Measurements from ENCODE around the gene ZNF280D.

The ZNF280D gene

GRCh38 chr15:56628893-56629532 is 104.3 kb downstream of the ZNF280D start:
- no peak for DNase-seq

DNA sequence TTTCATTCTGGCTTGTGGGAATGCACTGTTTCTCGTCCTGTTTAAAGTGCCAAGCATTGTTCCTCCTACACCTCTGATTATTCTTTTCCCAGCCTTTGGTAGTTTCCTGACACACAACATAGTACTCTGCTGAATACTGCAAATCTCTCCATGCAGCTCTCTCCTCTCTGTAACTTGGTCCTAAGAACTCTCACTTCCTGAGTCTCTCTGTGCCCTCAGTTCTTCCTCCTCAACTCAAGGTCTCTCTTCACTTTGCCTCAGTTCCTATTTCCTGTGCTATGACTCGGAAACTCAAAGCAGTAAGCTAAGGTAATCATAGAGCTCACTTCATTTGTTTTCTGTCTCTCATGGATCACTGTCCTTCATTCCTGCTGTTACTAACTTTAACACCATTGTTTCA is 113.4 kb downstream of the ZNF280D start:
- DNase-seq: no peak

GRCh38 chr15:56617628-56618027 is 115.7 kb downstream of the ZNF280D start:
- no peak for DNase-seq

DNA sequence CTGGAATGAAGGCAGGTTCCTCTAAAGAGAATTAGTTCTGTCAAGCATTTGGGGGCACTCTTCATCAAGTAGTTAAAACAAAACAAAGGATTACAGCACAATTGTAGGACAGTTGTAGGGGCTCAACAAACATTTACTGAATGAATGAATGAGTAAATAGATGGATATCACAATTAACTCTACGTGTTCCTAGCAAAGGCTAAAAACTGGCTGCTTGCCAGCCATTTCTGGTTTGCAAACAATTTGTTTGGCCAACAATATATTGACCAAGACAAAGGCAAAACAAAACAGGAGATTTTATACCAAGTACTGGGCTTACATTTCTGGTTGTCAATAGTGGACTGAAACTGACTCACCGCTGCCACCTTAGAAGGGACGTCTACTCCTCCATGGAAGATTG is 116.8 kb downstream of the ZNF280D start:
- DNase-seq: no peak

GRCh38 chr15:56613811-56614210 is 119.5 kb downstream of the ZNF280D start:
- DNase-seq: no peak

- no peak for DNase-seq
Observed at GRCh38 chr15:56608993-56609392, 124.3 kb downstream of the ZNF280D start.

GRCh38 chr15:56608140-56608778 is 125.0 kb downstream of the ZNF280D start:
- no peak for DNase-seq

- no peak for DNase-seq
Observed at GRCh38 chr15:56602253-56602652, 131.1 kb downstream of the ZNF280D start.

DNA sequence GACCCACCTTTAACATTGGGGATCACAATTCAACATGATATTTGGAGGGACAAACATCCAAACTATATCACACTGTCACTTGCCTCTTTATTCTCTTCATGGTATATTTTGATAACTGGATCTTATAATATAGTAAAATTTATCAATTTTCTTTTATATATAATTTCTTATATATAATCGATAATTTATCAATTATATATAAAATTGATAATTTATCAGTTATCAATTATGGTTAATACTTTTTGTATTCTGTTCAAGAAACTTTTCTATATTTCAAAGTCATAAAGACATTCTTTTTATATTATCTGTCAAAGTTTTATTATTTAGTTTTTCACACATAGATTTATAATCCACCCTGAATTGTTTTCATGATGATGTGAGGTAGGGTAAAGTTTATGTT is 132.9 kb downstream of the ZNF280D start:
- DNase-seq: no peak

- DNase-seq: no peak
Observed at GRCh38 chr15:56598991-56599390, 134.3 kb downstream of the ZNF280D start.

GRCh38 chr15:56587686-56588085 is 145.6 kb downstream of the ZNF280D start:
- DNase-seq: no peak

DNA sequence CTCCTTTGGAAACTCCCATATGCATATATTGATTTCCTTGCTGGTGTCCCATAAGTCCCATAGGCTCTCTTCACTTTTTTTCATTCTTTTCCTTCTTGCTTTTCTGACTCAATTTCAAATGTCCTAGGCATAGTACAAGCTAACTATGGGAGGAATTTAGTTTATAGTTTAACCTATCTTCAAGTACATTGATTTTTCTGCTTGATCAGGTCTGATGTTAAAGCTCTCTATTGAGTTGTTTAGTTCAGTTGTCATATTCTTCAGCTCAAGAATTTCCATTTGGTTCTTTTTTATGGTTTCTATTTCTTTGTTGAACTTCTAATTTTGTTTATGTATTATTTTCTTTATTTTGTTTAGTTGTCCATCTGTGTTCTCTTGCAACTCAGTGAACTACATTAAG is 147.1 kb downstream of the ZNF280D start:
- DNase-seq: no peak

- DNase-seq: no peak
Observed at GRCh38 chr15:56582785-56583184, 150.5 kb downstream of the ZNF280D start.

Data from NCI-H2081 treated with DMSO at 0.1 percent for 48 hours (cell line).